Measurements from ENCODE around the gene FNDC3A.
A peak's percentile ranks its signal among the peaks of the same experiment; 100 is the strongest.

Gene FNDC3A

DNA sequence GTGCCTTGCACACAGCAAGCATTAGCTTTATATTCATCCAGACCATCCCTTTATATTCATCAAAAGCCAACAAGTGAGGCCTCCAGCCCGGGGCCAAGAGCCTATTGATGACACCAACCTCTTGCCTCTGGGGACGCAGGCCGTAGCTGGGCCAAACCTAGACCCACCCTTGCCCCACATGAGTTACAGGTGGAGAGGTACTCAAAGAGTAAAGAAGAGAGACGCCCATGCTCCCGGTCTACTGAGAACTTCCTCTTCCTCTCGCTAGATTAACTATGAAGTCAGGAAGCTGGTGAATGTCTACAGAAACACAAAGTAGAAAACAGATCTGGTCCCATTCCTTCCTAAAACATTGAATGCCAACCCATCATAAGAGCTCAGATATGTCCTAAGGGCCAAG lies 240.6 kb downstream of the FNDC3A start:
- no peak for DNase-seq (ENCODE audit: low read depth in 3 of 3)

DNA sequence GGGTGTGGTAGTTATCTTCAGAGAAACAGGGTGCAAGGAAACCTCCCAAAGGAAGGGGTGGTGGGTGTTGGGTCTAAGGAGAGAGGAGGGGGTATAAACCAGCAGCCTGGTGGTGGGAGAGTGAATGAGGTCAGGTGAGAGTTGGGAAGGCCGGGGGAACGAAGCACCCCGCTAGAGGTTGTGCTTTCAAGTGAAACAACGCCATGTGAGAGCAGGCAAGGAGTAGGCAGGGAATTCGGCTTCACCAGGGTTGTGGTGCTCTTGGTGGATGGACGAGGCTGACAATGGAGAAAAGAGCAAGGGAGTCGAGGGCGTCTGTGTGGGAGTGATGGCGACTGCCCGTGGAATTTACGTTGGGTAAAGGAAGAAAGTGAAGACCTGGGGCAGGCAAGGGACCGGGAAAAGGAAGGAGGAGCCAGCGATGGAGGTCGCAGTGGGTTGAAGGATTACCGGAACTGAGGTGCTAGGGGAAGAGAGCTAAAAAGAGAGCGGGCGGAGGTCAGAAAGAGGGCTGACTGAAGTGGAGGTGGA lies 242.3 kb downstream of the FNDC3A start:
- DNase-seq (ENCODE audit: low read depth in 3 of 3): no peak

DNA sequence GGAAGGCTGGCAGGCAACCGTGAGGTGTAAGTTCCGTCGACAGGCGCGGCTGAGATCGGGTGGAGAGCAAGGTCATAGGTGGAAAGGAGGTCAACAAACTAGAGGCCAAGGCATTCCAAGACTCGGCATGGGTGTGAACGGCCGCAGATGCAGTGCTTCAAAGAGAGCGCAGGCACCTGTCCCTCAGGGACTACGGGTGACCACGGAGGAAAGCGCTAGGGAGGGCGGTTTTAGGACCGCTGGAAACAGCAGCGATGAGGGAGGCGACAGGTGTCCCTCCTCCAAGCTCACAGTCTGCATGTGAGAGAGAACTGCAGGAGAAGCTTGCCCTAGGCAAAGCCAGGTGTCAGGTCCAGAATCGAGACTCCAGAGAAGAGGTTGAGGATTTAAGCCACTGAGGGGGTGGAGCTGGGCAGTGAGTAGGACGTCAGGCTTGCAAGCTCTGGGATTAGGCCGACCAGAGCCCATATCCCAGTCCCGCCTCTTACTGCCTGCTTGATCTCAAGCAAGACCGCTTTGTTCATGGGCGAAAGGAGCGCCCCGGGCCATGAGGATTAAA lies 242.9 kb downstream of the FNDC3A start:
- no peak for DNase-seq (ENCODE audit: low read depth in 3 of 3)

DNA sequence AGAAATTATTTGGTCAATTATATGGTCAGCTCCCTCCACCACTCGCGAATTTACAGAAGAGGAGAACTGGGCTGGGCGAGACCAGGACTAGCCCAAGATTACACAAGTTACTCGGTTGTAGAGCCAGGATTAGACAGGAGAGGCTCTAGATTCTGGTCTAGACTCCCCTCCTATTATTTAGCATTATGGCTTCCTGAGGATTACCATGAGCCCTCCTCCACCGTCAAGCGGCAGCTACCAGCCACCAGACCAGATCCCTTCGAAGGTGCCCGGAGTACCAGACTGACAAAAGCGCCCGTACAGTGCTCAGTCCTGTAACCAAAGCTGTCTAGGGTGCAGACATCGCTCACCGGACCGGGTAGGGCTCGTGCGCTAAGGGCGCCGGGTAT lies 243.9 kb downstream of the FNDC3A start:
- no peak for DNase-seq (ENCODE audit: low read depth in 3 of 3)

DNA sequence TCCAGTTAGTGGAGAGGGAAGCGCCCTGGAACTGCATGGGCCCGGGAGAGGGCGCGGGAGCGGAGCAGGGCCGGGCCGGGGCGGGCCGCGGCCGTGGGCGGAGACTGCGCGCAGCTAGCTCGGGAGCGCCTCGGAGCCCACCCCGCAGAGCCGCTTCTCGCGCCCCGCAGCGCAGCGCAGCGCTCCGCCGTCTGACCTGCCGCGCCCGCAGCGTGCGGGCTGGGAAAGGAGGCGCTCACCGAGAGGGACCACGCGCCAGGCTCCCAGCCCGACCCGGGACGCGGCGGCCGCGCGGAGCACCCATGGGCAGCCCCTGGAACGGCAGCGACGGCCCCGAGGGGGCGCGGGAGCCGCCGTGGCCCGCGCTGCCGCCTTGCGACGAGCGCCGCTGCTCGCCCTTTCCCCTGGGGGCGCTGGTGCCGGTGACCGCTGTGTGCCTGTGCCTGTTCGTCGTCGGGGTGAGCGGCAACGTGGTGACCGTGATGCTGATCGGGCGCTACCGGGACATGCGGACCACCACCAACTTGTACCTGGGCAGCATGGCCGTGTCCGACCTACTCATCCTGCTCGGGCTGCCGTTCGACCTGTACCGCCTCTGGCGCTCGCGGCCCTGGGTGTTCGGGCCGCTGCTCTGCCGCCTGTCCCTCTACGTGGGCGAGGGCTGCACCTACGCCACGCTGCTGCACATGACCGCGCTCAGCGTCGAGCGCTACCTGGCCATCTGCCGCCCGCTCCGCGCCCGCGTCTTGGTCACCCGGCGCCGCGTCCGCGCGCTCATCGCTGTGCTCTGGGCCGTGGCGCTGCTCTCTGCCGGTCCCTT lies 244.5 kb downstream of the FNDC3A start, which contains the start of gene MLNR:
TSS of gene MLNR (plus strand) at position 303 of the 820 bp plus-strand sequence. CDS start at position 303, 0 bp downstream.
- DNase-seq (ENCODE audit: low read depth in 3 of 3): peak in 1 of 3 donors; percentile 21

DNA sequence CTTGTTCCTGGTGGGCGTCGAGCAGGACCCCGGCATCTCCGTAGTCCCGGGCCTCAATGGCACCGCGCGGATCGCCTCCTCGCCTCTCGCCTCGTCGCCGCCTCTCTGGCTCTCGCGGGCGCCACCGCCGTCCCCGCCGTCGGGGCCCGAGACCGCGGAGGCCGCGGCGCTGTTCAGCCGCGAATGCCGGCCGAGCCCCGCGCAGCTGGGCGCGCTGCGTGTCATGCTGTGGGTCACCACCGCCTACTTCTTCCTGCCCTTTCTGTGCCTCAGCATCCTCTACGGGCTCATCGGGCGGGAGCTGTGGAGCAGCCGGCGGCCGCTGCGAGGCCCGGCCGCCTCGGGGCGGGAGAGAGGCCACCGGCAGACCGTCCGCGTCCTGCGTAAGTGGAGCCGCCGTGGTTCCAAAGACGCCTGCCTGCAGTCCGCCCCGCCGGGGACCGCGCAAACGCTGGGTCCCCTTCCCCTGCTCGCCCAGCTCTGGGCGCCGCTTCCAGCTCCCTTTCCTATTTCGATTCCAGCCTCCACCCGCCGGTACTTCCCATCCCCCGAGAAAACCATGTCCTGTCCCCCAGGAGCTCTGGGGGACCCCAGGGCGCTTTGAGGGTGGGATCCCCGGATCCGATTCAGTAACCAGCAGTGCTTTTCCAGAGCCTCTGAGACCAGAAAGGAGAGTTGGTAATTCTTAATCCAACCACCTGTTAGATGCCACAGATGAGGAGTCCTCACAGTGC lies 245.3 kb downstream of the FNDC3A start:
- DNase-seq (ENCODE audit: low read depth in 3 of 3): no peak

DNA sequence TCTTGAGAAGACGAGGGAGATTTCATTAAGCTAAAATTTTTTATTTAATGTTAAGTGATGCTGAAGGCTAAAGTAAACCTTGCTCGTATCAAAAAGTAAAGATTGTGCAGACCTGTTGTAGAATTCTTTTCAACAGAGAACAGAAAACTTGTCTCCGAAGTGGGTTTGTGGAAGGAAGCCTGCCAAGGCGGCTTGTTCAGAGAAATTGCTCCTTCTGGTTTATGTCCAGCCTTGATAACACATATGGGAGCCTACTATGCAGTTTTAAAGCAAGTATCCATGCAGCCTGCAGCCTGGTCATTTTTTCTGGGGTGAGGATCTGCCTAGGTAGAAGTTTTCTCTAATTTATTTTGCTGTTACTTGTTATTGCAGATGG lies 245.9 kb downstream of the FNDC3A start:
- DNase-seq (ENCODE audit: low read depth in 3 of 3): no peak

DNA sequence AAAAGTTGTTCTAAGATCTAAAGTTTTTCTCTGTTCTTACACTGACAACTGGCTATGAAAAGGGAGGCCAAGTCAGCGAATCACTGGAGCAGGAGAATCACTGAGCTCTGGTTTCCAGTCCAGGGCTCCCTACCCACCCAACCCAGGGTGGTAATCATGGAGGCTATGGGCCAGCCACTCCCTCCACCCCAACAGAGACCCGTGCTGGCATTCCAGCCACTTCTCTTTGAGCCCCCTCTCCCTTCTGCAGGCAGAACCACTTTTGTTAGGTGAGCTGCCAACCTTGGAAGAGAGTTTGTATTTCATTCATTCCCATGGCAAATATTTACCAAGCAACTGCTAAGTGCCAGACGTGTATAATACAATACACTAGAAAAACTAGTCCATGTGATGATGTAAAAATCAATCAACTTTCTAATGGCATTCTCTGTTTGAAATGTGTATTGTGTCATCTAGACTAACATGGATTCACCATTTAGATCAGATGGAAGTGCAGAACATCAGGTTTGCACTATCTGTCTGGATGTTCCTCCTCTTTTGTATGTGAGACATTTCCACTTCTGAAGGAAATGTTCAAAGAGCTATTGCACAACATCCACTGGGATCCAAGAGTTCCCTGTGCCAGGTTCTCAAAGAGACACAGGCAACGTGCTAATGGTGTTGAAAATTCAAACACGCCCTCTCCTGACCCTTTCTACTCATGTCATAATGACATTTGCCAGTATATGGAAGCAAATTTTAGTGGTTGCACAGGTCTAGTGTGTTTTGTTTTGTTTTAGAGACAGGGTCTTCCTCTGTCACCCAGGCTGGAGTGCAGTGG lies 249.7 kb downstream of the FNDC3A start:
- DNase-seq (ENCODE audit: low read depth in 3 of 3): no peak

DNA sequence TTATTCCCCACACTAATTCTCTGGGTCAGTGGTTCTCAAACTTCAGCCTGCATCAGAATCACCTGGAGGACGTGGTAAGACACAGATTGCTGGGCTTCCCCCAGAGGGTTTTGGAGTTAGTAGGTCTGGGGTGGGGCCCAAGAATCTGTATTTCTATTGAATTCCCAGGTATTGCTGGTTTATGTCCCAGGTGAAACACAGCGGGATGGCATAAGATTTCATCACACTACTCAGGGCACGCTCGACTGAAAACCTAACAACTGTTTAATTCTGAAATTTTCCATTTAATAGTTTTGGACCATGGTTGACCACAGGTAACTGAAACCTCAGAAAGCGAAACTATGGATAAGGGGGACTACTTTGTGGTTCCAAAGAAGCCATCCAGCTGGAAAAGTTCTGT lies 250.9 kb downstream of the FNDC3A start:
- no peak for DNase-seq (ENCODE audit: low read depth in 3 of 3)

DNA sequence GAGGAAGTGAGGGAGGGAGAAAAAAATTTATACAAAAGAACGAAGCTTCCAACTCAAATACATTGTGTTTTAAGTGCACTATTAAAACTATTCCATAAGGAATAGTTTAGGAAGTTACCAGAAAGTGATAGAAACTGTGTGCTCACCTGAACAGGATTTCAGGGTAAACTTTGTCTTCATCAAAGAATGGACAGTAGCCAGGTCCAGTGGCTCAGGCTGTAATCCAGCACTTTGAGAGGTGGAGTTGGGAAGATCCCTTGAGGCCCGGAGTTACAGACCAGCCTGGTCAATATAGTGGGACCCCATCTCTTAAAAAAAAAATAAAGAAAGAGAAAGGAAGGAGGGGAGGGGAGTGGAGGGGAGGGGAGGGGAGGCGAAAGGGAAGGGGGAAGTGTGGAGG lies 259.0 kb downstream of the FNDC3A start:
- no peak for DNase-seq (ENCODE audit: low read depth in 3 of 3)

DNA sequence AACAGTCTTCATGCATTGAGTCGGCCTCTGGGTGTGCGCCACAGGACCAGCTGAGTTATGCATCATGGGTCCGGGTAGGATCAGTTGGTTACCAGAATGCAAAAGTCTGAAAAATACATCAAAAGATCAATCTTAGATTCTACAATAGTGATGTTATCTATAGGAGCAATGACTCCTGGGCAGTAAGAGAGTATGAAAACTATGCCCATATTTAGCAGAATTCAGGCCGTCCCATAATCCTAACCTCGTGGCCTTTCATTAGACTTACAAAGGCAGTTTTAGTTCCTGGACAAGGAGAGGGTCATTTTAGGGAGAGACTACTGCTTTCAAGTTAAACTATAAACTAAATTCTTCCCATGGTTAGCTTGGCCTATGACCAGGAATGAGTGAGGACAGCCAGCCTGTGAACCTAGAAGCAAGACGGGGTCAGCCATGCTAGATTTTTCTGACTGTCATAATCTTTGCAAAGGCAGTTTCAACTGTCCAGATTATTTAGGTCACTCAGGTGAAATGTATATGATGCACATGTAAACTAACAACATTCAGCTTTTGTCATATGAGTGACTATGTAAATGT lies 260.2 kb downstream of the FNDC3A start:
- DNase-seq (ENCODE audit: low read depth in 3 of 3): no peak

DNA sequence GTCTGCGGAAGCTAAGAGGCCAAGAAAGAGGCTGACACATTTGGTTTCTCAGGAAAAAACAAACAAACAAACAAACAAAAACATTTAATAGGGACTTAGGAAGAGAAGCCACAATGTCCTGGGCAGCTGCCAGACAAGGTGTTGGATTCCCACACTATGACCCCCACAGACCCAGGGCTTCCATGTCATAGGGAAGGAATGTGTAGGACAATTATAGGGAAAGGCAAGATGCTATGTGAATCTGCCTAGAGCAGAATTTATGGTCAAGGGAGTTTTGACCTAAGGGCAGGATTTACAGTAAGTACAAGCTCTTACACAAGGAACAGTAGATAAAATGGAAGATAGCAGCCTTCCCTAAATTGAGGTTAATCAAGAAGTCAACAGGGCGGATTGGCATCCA lies 262.9 kb downstream of the FNDC3A start:
- DNase-seq (ENCODE audit: low read depth in 3 of 3): no peak

DNA sequence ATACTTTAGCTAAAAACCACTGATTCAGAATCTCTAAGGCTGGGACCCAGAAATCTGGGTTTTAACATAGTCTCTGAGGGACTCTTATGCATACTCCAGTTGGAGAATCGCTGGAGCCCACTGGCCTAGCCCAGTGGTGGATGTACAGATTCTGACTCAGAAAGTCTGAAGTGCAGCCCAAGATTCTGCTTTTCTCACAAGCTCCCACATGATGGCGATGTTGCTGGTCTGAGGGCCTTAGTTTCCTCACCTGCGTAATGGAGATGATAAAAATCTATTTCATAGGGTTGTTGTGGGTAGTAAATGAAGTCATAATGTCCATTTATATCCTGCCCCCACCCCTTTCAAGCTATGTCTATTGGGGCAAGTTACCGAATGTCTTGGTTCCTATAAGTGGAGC lies 264.3 kb downstream of the FNDC3A start:
- DNase-seq (ENCODE audit: low read depth in 3 of 3): no peak

DNA sequence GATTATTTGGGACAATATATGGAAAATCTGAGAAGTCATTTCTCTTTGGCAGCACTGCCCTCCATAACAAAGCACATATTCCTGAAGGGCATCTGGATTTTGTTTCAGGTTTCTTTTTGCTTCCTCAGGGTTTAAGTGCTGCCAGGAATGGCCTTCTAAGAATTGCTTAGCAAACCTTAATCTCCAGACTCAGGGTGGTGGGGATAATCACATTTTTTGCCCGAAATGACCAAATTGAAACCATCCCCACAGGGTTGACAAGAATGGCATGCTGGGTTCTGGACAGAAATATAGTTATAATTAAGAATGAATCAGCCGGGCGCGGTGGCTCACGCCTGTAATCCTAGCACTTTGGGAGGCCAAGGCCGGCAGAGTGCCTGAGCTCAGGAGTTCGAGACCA lies 265.6 kb downstream of the FNDC3A start:
- no peak for DNase-seq (ENCODE audit: low read depth in 3 of 3)

DNA sequence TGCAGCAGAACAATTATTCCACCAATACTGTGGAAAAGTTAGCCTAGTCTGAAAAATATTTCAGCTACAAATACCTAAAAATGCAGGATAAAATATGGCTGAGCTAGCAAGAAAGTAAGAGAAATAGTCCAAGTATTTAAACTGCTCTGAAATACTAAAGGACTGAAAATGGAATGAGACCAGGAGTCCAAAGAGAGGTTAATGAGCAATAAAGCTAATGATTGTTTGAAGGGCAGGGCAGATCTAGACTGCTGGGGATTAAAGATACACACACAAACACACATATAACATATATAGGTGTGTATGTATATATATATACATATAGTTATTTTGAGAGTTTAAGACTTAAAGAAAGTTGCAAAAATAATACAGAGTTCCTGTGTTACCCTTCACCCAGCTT lies 269.4 kb downstream of the FNDC3A start:
- no peak for DNase-seq (ENCODE audit: low read depth in 3 of 3)

DNA sequence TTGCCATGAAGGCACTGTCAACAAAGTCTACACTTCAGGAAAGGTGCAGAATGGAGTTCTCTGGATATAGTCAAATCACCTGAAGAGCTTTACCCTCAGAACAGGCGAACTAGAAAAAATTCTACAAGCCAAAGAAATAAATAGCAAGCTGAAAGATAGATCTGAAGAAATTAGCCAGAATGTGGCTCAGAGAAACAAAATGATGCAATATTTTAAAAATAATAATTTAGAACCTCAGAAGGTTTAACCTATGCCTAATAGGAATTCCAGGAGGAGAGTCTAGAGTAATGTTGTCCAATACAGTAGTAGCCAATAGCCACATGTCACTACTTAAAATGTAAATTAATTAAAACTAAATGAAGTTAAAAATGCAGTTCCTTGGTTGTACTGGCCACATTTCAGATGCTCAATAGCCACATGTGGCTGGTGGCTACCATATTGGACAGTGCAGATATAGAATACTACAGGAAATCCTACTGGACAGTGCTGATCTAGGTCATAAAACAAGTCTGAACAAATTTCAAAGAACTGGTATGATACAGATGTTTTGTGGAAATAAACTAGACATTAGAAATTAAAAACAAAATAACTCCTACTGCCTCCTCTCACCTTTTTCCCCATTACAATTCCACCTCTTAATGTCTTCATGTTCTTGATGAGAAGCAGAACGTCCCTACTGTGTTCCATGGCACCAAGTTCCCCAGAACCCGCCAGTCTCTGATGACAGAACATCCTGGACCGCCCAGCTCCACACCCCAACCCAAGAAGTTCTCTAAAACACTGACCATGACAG lies 271.3 kb downstream of the FNDC3A start:
- DNase-seq (ENCODE audit: low read depth in 3 of 3): no peak

DNA sequence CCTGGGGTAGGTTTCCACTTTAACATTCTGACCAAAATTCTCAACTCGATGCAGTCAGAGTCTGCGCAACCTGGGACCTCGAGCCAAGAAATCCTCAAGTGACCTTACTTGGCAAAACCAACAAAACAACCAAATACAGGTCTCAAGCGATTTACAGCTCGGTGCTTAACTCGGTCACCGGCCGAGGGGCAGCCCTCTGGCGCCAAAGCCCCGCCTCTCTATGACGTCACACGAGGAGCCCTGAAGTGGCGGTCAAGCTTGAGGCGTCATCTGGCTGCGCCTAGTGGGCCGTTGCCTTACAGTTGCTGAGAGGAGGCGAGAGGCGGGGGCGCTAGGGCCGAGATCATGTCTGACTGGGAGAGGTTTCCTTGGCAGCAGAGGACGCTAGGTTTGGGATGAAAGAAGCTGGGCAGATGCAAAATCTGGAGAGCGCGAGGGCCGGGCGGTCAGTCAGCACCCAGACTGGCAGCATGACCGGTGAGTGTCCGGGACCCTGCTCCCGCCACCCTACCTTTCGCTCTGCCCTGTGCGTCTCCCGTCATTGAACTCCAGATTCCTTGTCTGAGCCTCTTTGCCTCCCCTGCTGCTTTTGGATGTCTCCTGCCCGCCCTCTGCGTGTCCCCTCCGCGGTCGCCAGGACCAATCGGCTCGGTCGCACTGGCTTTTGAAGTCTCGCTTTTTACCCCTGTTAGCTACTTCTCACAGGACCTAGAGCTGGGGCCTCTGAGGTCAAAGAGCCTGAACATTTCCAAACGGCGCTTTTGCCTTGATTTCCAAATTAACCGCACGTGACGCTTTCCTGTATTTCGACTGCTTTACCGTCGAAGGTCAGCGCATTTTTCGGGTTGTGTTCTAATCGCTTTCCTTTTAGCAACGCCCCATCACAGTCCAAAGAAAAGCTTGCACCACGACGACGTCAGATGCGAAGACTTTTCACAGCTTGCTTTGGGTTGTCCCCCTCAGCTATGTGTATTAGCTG lies 272.2 kb downstream of the FNDC3A start, which contains the start of gene CDADC1:
TSS of gene CDADC1 (plus strand) at position 283 of the 979 bp plus-strand sequence. CDS start at position 396, 113 bp downstream.
- peak; percentile 85 to 97 (median 91) for DNase-seq (ENCODE audit: low read depth in 3 of 3)

DNA sequence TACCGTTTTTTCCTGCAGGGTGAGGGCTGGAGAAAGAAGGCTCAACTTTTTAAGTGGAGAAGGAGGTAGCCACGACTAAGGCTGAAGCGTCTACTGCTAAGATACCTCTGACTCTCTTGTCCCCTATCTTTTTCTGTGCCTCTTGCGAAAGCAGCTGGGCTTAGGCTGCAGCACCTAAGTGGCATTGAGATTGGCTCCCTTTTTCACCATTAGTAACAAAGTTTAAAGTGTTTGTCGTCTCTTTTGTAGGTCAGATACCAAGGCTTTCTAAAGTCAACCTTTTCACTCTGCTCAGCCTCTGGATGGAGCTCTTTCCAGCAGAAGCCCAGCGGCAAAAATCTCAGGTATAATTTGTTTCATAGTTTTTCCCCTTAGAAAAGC lies 272.9 kb downstream of the FNDC3A start:
- DNase-seq (ENCODE audit: low read depth in 3 of 3): no peak

DNA sequence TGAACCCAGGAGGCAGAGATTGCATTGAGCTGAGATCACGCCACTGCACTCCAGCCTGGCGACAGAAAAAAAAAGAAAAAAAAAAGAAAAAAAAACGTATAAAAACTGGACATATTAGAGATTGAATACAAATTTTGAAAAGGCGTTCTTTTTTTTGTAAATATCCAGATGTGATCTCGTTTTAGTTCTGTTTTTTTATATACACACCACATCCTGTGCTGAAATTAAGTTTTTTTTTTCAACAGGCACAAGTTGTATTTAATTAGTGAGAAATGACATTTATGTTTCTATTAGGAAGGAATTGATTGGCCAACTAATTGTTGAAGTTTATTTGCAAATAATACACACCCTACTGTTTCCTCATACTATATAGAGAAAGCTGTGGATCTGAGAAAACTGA lies 275.6 kb downstream of the FNDC3A start:
- DNase-seq (ENCODE audit: low read depth in 3 of 3): no peak
